Amygdala (tissue), 56 donors: Measurements from ENCODE around the gene SEC16B.

Experiments
- DNase-seq, 56 donors: peaks; one replicate each; lab custom pipeline; 2025; lab: John Stamatoyannopoulos, UW

The SEC16B gene

GRCh38 chr1:177915641-177916040 lies 54.2 kb downstream of the SEC16B start:
- no peak for DNase-seq

GRCh38 chr1:177914603-177915002 lies 55.3 kb downstream of the SEC16B start:
- no peak for DNase-seq

GRCh38 chr1:177913762-177914540 lies 55.9 kb downstream of the SEC16B start:
- peak in 13 of 56 donors; percentile 3 to 28 (median 10) for DNase-seq

DNA sequence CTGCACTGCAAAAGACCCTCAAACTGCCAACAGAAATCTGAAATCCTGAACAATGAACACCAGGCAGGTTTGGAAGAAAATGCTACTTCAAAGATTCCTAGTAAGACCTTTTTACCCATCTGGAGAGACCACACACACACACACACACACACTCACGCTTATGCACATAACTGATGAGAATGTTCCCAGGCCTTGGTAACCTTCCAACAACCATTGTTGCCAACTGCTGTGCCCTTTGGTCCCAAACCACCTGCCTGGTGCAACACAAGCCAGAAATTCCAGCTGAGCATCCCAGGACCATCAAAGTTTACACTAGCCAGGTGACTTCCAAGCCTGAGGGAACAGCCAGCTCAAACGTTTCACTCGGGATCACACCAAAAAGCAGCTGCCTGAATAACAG lies 56.9 kb downstream of the SEC16B start:
- no peak for DNase-seq

DNA sequence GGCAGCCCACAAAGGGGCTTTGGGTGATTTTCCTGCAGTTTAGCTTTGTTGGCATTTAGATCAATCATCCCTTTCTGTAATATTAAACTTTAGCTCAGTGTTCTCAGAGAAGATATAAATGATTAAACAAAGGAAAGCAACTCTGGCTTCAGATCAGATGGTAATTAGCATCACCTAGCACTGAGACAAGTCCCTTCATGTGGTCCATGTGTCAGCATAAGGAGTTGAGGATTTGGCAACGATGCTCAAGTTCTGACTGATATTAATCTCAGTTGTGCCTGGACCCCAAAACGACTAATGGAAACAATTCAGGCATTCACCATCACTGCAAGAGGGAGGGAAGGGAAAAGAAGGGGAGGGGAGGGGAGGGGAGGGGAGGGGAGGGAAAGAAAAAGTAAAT lies 60.4 kb downstream of the SEC16B start:
- no peak for DNase-seq

GRCh38 chr1:177907000-177907399 lies 62.9 kb downstream of the SEC16B start:
- no peak for DNase-seq

- no peak for DNase-seq
These were observed 64.2 kb downstream of the SEC16B start for GRCh38 chr1:177905686-177906085.

DNA sequence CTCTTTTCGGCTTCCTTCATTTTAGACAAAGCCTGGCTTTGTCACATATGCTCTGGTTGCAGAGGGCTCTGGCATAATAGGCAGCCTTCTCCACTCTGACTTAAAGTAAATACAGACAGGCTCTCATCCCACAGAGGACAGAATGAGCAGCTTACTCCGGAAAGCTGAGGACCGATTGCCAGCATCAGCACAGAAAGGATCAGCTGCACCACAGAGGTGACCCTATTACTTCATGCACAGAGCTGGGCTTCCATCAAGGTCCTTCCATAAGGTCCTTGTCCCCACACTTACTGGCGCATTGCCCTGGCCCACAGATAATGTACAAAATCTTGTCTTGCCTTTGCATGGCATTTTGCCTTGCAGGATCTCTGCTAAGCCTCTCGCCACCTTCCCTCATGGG lies 67.6 kb downstream of the SEC16B start:
- DNase-seq: peak in 5 of 56 donors; percentile 2 to 23 (median 13)

DNA sequence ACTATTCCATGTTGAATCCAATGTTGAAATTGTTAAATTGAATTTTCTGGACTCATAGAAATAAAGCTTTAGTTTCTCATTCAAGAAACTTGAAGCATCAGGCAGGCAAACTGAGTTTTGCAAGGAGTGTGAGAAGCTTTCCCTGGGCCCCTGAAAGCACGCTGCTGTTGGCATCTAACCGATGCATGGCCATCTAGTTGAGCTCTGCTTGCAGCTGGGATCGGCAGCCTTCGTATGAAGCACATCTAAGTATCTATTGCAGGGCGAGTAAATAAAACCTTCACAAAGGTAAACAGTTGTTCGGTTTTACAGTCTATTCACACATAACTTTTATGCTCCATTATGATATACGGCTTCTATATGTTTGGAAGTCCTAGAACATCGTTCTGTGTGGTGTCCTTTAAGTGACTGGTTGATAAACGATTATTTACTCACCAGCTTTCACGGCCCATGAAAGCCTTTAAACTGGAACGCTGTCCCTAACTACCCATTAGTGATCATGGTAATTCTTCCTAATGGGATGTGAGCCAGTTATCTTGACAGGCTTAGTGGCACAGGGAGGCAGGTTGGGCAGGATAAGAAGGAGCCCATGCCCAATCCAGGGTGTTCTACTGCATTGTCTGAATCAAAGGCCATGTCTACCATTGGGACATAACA lies 71.7 kb downstream of the SEC16B start:
- no peak for DNase-seq

- no peak for DNase-seq
These were observed 72.4 kb downstream of the SEC16B start for GRCh38 chr1:177897281-177897997.
